ENCODE data around the gene ITCH. TPM values are rescaled to one million over a fixed set of nuclear protein-coding genes. Genes with fewer than 3 reads are reported as not detected.

Gene ITCH
- total and polyA plus RNA-seq, 9 donors = 14.0 to 65.8 (median 50.8) TPM

DNA sequence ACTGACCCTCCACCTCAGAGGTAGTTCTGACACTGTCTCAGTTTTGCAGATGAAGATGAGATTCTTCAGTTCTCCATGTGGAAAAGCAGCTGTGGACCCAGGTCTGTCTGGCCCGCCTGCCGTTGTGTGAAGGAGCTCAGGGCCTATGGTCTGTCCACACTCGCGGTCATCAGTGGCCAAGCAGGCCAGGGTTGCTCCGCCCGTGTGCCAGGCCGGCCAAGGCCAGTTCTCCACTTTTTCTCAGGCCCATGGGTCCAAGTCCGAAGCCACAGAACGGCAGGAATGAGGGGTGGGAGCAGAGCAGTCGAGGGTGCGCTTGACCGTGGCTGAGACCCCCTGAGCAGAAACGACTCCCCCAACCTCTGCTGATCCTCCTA, 186.8 kb downstream of the ITCH start:
- no peak overlapping the region for H3K4me3 ChIP-seq

DNA sequence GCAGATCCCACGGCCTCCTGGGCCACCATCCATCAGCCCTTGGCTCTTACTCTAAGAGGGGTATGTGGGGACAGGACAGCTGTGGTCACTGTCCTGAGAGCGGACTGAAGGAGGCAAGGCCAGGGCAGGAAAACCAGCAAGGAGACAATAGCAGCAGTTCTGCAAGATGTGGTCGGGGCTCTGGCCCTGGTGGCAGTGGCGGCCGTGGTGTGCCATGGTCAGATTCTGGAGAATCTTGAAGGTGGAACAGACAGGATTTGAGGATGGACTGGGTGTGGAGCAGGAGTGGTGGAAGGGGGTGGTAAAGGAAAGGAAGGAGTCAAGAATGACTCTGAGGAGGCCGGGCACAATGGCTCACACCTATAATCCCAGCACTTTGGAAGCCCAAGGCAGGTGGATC, 189.5 kb downstream of the ITCH start:
- H3K9me3 ChIP-seq = no peaks in the 10 kb centered on the region
- H3K4me1 ChIP-seq (ENCODE audit: insufficient read depth) = no peaks in the 10 kb centered on the region
- DNase-seq = no peak
- H3K36me3 ChIP-seq = no peaks in the 10 kb centered on the region
- intact Hi-C loops (cut with DNase I) = no loop called here
- no peaks in the 10 kb centered on the region for H3K27me3 ChIP-seq
- TF ChIP-seq POLR2A (IDR thresholded peaks at IDR 0.05) (no peak), EP300 (IDR thresholded peaks at IDR 0.05) (no peak)
- TF ChIP-seq, protein P1, sequence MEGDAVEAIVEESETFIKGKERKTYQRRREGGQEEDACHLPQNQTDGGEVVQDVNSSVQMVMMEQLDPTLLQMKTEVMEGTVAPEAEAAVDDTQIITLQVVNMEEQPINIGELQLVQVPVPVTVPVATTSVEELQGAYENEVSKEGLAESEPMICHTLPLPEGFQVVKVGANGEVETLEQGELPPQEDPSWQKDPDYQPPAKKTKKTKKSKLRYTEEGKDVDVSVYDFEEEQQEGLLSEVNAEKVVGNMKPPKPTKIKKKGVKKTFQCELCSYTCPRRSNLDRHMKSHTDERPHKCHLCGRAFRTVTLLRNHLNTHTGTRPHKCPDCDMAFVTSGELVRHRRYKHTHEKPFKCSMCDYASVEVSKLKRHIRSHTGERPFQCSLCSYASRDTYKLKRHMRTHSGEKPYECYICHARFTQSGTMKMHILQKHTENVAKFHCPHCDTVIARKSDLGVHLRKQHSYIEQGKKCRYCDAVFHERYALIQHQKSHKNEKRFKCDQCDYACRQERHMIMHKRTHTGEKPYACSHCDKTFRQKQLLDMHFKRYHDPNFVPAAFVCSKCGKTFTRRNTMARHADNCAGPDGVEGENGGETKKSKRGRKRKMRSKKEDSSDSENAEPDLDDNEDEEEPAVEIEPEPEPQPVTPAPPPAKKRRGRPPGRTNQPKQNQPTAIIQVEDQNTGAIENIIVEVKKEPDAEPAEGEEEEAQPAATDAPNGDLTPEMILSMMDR (IDR thresholded peaks at IDR 0.05) = no peak
- H3K4me3 ChIP-seq = no peak overlapping the region
- WGBS, 3 donors = 89 to 94% (median 94%) methylated on average over 6 of the region's 6 CpGs
- H3K27ac ChIP-seq = no peak overlapping the region

More for the DNA sequence above, 186.8 kb downstream of the ITCH start:
- Histone ChIP-seq H3K4me1 (ENCODE audit: insufficient read depth) (no peaks in the 10 kb centered on the region), H3K9me3 (no peaks in the 10 kb centered on the region), H3K27me3 (no peaks in the 10 kb centered on the region), H3K27ac (no peak overlapping the region), H3K36me3 (no peaks in the 10 kb centered on the region)
- no peak for DNase-seq
- 88 to 89% (median 88%) methylated on average over 13 of the region's 13 CpGs for WGBS, 3 donors
- TF ChIP-seq, protein P1 (IDR thresholded peaks at IDR 0.05) = no peak
- no peak for TF ChIP-seq EP300 (IDR thresholded peaks at IDR 0.05)
- no peak for TF ChIP-seq POLR2A (IDR thresholded peaks at IDR 0.05)
- intact Hi-C loops (cut with DNase I) = no loop called here

DNA sequence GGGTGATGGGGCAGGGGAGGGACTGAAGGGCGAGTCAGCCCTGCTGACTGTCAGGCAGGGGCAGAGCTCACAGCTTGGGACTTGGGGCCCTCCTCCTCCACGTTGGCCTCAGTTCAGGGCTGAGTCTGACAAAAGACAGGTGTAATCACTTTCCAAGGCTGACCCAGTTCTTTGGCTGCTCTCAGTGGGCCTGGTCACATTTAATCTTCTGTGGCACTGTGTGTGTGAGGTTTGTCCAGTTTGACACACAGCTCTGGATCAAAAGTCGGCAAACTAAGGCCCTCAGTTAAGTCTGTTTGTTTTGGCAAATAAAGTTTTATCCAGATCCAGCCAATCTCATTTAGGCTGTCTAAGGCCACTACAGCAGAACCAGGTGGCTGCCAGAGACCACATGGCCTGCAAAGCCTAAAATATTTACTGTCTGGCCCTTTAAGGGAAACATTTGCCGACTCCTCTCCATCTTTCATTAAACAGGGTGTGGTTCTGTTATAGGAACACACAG, 190.3 kb downstream of the ITCH start:
- WGBS, 3 donors = 30 to 33% (median 31%) methylated on average over 4 of the region's 4 CpGs
- no peaks in the 10 kb centered on the region for H3K4me1 ChIP-seq (ENCODE audit: insufficient read depth)
- intact Hi-C loops (cut with DNase I) = no loop called here
- H3K27me3 ChIP-seq = no peaks in the 10 kb centered on the region
- H3K27ac ChIP-seq = no peak overlapping the region
- TF ChIP-seq, protein P1 (IDR thresholded peaks at IDR 0.05) = no peak
- TF ChIP-seq EP300 (IDR thresholded peaks at IDR 0.05) (no peak), POLR2A (IDR thresholded peaks at IDR 0.05) (no peak)
- DNase-seq = no peak
- no peak overlapping the region for H3K4me3 ChIP-seq
- H3K9me3 ChIP-seq = no peaks in the 10 kb centered on the region
- H3K36me3 ChIP-seq = no peaks in the 10 kb centered on the region

DNA sequence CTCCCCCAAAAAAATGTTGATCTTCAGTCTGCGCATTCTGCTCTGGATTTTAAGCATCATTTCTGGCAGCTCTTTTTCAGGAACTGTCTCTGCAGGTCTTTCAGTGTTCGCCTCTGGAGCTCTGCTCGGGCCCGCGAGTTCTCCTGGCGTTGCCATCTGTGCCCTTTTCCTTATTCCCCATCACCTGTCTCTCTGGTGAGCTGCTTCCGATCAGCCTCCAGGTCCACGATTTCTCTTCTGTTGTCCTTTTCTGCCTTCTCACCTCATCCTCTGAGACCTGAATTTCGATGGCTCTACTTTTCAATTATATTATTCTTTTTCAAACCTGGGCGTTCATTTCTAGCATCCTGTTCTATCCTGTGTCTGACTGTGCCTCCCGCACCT, 194.9 kb downstream of the ITCH start:
- H3K27ac ChIP-seq = peak overlapping the region; percentile 91 to 98

More for the DNA sequence above, 194.9 kb downstream of the ITCH start:
- Histone ChIP-seq H3K4me1 (ENCODE audit: insufficient read depth) (no peaks in the 10 kb centered on the region), H3K9me3 (no peaks in the 10 kb centered on the region), H3K27me3 (no peaks in the 10 kb centered on the region), H3K4me3 (peak overlapping the region; percentile 98), H3K36me3 (no peaks in the 10 kb centered on the region)
- 13 to 23% (median 19%) methylated on average over 11 of the region's 11 CpGs for WGBS, 3 donors
- DNase-seq = peak in 2 of 5 donors; percentile 27 to 29
- intact Hi-C loops (cut with DNase I) = loop anchor here in 1 of 4 donors (2.0 kb wide), 1 partner anchor 147 kb away; the partner anchor contains the start of gene TP53INP2
- no peak for TF ChIP-seq EP300 (IDR thresholded peaks at IDR 0.05)
- TF ChIP-seq, protein P1 (IDR thresholded peaks at IDR 0.05) = no peak
- TF ChIP-seq POLR2A (IDR thresholded peaks at IDR 0.05) = no peak

Measured in ovary (tissue), 9 donors.